Measurements from ENCODE around the gene SERPINA12. TPM values are rescaled to one million over a fixed set of nuclear protein-coding genes. Genes with fewer than 3 reads are reported as not detected.
A peak's percentile ranks its signal among the peaks of the same experiment; 100 is the strongest.

Gene SERPINA12
- total RNA-seq, 4 donors from 2014 or later = not detected

DNA sequence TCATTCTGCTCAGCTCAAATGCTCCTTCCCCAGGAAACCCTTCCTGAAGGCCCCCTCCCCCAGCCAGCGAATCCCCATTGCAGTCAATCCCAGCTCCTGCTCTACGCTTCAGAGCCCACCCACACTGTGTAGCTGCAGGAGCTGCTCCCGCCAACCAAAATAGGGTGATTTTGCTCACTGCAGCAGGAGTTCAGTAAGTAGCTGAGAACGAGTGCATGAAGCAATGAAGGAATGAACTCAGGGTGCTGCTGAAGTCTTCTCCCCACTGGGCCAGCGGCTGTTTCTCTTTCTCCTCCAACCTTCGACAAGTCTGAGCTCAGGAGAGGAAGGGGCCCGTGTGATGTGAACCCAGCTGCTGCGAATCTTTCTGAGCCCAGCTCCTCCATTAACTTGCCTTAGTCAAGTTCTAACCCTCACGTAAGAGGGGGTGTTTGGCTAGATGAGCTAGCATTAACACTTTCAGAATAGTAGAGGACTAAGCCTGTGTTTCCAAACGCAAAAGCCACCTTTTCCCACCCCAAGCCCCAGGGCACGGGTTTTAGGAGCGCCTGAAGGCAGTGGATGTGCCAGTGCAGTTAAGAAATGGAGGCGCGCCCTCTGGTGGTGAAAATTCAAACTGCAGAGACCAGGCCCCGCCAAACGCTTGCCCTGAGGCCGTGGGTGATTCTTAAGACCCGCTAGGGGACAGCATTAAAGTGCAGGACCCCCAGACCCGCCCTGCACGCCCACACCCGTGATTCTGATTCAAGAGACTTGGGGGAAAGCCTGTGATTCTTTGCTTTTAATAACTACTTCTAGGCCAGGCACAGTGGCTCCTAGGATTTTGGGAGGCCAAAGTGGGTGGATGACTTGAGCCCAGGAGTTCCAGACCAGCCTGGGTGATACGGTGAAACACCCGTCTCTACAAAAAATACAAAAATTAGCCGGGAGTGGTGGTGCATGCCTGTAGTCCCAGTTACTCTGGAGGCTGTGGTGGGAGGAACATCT lies 40.0 kb upstream of the SERPINA12 start:
- H3K4me3 ChIP-seq = no peak overlapping the region
- no peaks in the 10 kb centered on the region for H3K9me3 ChIP-seq
- TF ChIP-seq, protein P1, sequence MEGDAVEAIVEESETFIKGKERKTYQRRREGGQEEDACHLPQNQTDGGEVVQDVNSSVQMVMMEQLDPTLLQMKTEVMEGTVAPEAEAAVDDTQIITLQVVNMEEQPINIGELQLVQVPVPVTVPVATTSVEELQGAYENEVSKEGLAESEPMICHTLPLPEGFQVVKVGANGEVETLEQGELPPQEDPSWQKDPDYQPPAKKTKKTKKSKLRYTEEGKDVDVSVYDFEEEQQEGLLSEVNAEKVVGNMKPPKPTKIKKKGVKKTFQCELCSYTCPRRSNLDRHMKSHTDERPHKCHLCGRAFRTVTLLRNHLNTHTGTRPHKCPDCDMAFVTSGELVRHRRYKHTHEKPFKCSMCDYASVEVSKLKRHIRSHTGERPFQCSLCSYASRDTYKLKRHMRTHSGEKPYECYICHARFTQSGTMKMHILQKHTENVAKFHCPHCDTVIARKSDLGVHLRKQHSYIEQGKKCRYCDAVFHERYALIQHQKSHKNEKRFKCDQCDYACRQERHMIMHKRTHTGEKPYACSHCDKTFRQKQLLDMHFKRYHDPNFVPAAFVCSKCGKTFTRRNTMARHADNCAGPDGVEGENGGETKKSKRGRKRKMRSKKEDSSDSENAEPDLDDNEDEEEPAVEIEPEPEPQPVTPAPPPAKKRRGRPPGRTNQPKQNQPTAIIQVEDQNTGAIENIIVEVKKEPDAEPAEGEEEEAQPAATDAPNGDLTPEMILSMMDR (IDR thresholded peaks at IDR 0.05) = peak; percentile 20 to 72 (median 64)
- no peak for TF ChIP-seq POLR2A (IDR thresholded peaks at IDR 0.05)
- DNase-seq = peak in 2 of 3 donors; percentile 68 to 73
- H3K27ac ChIP-seq = no peak overlapping the region
- no peaks in the 10 kb centered on the region for H3K27me3 ChIP-seq
- no peaks in the 10 kb centered on the region for H3K4me1 ChIP-seq
- H3K36me3 ChIP-seq = no peaks in the 10 kb centered on the region

DNA sequence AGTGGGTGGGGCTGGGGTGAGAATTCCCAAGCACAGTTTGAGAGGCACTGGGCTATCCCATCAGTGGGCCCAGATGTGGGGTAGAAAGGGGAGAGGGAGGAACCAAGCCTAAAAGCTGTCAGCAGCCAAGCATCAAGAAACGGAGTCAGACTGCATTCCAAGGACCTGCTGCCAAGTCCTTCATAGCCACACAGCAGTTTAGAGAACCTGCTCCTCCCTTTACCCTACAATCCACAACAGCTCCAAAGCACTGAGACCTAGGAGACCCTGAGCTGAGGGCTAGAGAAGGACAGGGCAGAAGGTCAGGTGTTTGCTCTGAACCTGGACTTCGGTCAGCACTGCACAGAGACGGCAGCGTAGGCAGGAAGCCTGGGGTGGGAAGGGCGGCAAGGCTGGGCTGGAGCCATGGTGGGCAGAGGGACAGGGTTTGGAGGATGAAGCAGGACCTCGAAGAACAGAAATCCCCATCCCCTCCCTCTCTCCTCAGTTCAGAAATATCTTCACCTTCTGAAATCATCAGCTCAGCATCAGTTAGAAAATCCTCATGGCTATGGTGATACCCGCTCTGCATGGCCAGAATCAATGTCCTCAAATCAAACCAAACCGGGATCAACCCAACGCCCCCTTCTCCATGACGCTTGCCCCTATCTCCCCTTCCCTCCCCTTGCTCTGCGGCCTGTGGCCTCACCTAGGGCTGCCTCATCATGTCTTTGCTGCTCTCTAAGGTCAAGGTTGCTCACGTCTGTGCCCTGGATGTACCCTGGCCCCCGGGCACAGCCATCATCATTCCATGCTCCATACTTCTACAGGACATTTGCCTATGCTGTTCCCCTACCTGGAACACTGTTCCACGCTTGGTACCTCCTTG lies 39.1 kb upstream of the SERPINA12 start:
- Histone ChIP-seq H3K4me3 (no peak overlapping the region), H3K4me1 (no peaks in the 10 kb centered on the region), H3K9me3 (no peaks in the 10 kb centered on the region), H3K27me3 (no peaks in the 10 kb centered on the region), H3K27ac (no peak overlapping the region), H3K36me3 (no peaks in the 10 kb centered on the region)
- TF ChIP-seq, protein P1 (IDR thresholded peaks at IDR 0.05) = no peak
- TF ChIP-seq POLR2A (IDR thresholded peaks at IDR 0.05) = no peak
- DNase-seq = peak in 1 of 3 donors; percentile 23

GRCh38 chr14:94547726-94548125 lies 38.5 kb upstream of the SERPINA12 start:
- DNase-seq = no peak
- Histone ChIP-seq H3K4me1 (no peaks in the 10 kb centered on the region), H3K9me3 (no peaks in the 10 kb centered on the region), H3K4me3 (no peak overlapping the region), H3K36me3 (no peaks in the 10 kb centered on the region), H3K27me3 (no peaks in the 10 kb centered on the region), H3K27ac (no peak overlapping the region)
- no peak for TF ChIP-seq POLR2A (IDR thresholded peaks at IDR 0.05)
- TF ChIP-seq, protein P1 (IDR thresholded peaks at IDR 0.05) = no peak

DNA sequence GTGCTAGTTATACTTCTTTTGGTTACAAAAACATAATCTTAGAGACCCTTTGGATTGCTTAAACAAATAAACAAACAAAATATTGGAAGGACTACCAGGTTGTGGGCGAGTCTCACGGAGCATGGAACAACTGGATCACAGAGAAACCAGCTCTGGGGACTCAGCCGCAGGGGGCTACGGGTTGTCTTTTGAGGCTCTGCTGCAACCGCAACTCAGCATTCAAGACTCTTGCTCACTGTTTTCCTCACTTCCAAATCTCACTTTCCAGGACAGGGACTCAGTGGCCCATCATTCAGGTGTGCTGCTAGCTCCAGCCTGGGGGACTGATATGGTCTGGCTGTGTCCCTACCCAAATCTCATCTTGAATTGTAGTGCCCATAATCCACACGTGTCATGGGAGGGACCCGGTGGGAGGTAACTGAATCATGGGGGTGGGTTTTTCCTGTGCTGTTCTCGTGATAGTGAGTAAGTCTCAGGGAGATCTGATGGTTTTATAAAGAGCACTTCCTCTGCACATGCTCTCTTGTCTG lies 37.9 kb upstream of the SERPINA12 start:
- H3K4me1 ChIP-seq = no peaks in the 10 kb centered on the region
- no peak for DNase-seq
- H3K27me3 ChIP-seq = no peaks in the 10 kb centered on the region
- H3K27ac ChIP-seq = no peak overlapping the region
- TF ChIP-seq POLR2A (IDR thresholded peaks at IDR 0.05) = no peak
- TF ChIP-seq, protein P1 (IDR thresholded peaks at IDR 0.05) = no peak
- no peak overlapping the region for H3K4me3 ChIP-seq
- H3K36me3 ChIP-seq = no peaks in the 10 kb centered on the region
- H3K9me3 ChIP-seq = no peaks in the 10 kb centered on the region

DNA sequence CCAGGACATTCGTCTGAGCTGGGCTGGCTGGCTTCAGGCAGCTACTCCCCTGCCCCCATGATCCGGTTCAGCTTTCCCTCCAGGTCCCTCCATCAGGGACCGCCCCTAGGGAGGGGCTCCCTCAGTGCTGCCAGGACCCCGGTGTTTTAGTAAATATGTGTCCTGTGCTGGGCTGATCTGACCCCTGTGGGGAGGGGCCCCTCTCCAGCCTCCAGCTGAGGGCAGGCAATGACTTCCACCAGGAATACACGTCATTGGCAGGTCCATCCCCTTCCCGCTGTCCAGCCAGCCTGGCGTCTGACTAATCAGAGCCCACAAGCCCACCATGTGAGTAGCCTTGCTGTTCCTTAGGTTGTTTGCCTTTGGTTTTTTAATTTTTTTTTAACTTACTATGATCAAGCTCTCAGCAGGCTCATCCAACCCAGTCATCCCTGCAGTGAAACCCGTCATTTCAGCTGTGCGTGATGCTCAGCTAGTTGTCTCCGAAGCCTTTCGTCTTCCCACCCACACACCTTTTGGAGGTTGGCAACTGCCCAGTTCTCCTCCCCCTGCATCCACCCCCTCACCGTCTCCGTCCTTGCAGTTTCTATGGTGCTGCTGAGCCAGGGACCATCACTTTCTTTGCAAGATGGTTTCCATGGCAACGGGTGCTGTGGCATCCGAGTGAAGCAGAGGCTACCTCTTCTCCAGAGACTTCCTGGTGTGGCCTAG lies 36.0 kb upstream of the SERPINA12 start:
- no peak overlapping the region for H3K4me3 ChIP-seq
- TF ChIP-seq POLR2A (IDR thresholded peaks at IDR 0.05) = no peak
- TF ChIP-seq, protein P1 (IDR thresholded peaks at IDR 0.05) = no peak
- no peaks in the 10 kb centered on the region for H3K27me3 ChIP-seq
- no peaks in the 10 kb centered on the region for H3K4me1 ChIP-seq
- H3K27ac ChIP-seq = no peak overlapping the region
- no peaks in the 10 kb centered on the region for H3K9me3 ChIP-seq
- DNase-seq = no peak
- H3K36me3 ChIP-seq = no peaks in the 10 kb centered on the region
